LNCAP (cell line): ENCODE measurements around the gene PANK4.

Source experiments
- CTCF ChIP-seq: fragments of 450-650 bp; IDR thresholded peaks from 2 replicates; pipeline ENCODE4 v1.5.1; 2017; ENCODE audit warnings: mild to moderate bottlenecking

Gene PANK4

GRCh38 chr1:2518528-2518927 lies 7.9 kb downstream of the PANK4 start:
- TF ChIP-seq CTCF, result no peak

DNA sequence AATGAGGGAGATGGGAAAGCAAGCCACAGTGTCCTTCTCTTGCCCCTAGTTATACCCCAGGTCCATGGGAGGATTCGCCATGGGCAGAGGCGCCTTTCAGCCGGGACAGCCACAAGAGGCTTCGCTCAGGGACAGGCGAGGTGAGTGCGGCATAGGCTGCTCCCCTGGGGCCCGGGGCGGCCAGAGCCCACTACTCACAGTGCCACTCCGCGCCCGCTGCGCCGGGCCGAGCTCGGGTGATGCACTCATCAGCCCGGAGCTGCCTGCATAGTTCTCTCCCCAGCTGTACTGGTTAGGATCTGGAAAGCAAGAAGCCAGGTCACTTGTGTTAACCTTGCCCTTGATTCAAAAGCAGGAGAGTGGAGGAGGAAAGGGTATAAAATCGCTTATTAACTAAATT lies 8.4 kb downstream of the PANK4 start:
- TF ChIP-seq CTCF, result no peak

DNA sequence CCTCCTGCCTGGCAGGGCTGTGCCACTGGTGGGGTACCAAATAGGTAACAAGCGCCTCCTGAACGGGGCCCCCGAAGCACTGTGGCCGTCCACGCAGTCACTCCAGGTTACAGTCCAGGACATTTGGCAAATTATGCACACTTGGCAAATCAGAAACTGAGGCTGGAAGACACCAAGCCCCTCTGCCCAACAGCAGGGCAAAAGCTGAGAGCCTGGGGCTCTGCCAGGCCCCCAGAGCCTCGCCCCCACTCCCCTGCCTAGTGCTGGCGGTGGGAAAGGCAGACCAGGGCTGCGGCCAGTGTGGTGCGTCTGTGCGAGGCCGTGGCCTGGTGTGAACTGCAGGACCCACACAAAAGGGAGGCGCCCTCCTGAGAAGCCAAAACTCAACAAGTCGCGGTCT lies 9.4 kb downstream of the PANK4 start:
- TF ChIP-seq CTCF, result no peak

DNA sequence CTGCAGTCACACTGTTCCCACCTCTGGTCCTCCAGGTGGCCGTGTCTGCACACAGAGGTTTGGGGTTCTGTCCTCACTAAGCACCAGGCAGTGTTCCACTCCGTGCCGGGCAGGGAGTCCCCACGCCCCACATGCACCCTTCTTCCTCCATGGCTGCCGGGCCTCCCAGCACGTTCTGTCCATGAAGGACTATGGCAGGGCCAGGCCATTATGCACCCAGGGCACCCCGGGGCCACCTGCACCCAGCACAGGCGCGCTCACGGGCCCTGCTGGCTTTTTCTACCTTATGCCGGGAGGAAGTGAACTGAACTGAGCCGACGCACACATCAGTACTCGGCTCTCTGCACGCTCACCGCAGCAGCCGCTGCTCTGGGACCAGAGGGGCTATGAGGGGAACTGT lies 10.3 kb downstream of the PANK4 start:
- no peak for TF ChIP-seq CTCF

DNA sequence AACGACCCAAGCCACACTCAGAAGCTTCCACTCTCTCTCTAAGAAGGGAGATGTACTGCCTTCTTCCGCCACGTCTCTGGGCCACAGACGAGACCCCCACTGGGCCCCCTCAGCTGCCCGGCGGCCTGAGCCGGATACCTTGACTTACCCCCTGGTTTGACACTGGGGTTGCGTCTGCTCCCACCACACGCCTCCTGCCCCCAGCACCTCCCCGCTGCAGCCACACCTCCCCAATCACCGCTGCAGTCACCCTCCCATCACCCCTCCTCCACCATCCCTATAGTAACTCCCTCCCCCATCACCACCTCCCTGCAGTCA lies 10.7 kb downstream of the PANK4 start:
- TF ChIP-seq CTCF, result no peak

DNA sequence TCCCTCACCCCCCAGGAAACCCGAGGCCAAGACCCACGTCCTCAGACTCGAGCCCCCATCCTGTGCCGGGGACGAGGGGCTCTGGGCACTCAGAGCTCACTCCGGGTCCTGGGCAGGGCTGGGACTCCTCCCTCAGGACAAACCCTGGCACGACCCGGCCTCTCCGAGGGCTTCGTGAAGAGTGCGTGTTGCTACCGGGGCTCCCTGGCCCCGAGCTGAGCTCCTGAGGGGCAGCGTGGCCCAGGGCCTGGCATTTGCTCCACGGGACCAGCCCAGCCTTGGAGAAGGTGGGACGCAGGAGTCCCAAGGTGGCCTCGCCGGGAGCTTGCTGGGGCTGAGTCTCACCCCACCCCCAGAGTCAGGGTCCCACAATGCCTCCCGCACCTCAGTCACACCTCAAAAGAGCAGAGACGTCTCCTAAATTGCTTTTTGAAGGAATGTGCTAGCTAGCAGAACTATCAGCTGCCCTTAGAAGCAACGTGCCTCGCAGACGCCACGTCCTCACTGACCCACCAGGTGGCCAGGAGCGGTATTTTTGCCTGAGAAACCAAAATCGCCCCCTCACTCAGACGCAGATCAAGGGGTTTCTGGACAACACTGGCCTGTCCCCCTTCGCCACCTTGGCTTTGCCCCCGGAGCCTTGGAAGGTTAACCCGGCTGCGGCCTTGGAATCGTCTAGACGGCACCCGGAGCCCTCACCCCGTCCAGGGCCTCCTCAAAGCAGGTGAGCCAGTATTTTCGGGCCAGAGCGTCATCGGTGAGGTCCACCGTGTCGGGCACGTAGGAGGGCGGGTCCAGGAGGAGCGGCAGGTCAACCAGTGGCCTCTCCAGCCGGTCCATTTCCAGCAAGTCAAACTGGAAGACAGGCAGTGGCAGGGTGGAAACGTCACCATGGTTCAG lies 11.3 kb downstream of the PANK4 start:
- TF ChIP-seq CTCF, result no peak

DNA sequence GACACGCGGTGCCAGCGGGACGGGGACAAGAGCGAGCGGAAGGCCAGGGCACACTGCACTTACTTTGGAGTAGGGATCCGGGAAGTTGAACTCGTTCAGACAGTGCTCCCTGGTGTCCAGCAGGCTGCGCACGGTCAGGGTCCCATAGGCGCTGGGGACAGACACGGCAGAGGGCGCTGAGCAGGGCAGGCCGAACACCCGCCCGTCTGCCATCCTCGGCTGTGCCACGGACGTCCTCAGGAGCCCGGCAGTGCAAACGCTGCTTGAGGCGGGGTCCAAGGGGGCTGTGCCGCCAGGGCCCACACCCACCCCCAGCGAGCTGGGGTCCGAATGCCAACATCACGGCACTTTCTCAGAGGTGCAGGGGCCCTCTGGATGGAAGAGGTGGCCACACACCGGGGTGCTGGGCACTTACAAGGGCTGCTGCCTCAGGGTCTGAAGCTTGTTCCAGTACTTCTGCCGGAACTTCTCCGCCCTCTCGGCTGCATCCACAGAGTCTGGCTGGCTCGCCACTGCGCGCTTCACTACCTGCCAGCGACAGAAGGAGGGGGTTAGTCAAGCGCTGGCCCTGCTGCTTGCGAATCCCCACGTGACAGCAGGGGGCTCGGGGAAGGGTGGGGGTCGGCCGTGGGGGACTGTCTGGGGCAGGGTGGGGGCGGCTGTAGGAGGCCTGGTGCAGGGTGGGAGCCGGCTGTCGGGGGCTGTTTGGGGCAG lies 12.3 kb downstream of the PANK4 start:
- no peak for TF ChIP-seq CTCF
